GM21528 (cell line): ENCODE results near the gene PELI3.
"Not testable (repeated sequence)": the region's sequence is repeated elsewhere in the genome, so short reads cannot be mapped to it uniquely, and the experiment has no call there.

ENCODE experiments used
- ATAC-seq: cut with Tn5 transposase; IDR thresholded peaks from one replicate; pipeline ENCODE4 v1.9.1; 2021; ENCODE audit warnings: mild to moderate bottlenecking, moderate library complexity; ENCODE audit not compliant: unreplicated experiment, low FRiP score

Gene PELI3

GRCh38 chr11:66466225-66467033 is at the start of gene PELI3:
PELI3 (plus strand) TSS chr11:66466905; CDS start chr11:66468129, 1,224 bp downstream.
- peak; percentile 74 for ATAC-seq

GRCh38 chr11:66417000-66417399 is 49.7 kb upstream of the PELI3 start:
- ATAC-seq = no peak

GRCh38 chr11:66418168-66418985 is 48.3 kb upstream of the PELI3 start:
- ATAC-seq = no peak

- ATAC-seq = no peak
Observed at GRCh38 chr11:66418986-66419308, 47.8 kb upstream of the PELI3 start.

- ATAC-seq = no peak
Observed at GRCh38 chr11:66419825-66420224, 46.9 kb upstream of the PELI3 start.

- no peak for ATAC-seq
Observed at GRCh38 chr11:66420671-66421476, 45.8 kb upstream of the PELI3 start, which contains the start of gene NPAS4. NPAS4 (plus strand) TSS chr11:66421035; CDS start chr11:66421180, 145 bp downstream.

- ATAC-seq = no peak
Observed at GRCh38 chr11:66421492-66422205, 45.1 kb upstream of the PELI3 start.

GRCh38 chr11:66426314-66426713 is 40.4 kb upstream of the PELI3 start:
- ATAC-seq = no peak

- ATAC-seq = no peak
Observed at GRCh38 chr11:66428933-66429332, 37.8 kb upstream of the PELI3 start.

- no peak for ATAC-seq
Observed at GRCh38 chr11:66429983-66430602, 36.6 kb upstream of the PELI3 start.

- ATAC-seq = not testable (repeated sequence)
Observed at GRCh38 chr11:66431287-66431686, 35.4 kb upstream of the PELI3 start.

GRCh38 chr11:66431871-66432329 is 34.8 kb upstream of the PELI3 start:
- not testable (repeated sequence) for ATAC-seq

- ATAC-seq = no peak
Observed at GRCh38 chr11:66432597-66432996, 34.1 kb upstream of the PELI3 start.

GRCh38 chr11:66437979-66438503 is 28.7 kb upstream of the PELI3 start:
- no peak for ATAC-seq

GRCh38 chr11:66438504-66439466 is 27.9 kb upstream of the PELI3 start, which contains the start of gene MRPL11:
MRPL11 (minus strand) TSS chr11:66438848; CDS start chr11:66438754, 94 bp downstream.
- ATAC-seq = peak; percentile 90

GRCh38 chr11:66440101-66440939 is 26.4 kb upstream of the PELI3 start:
- not testable (repeated sequence) for ATAC-seq

GRCh38 chr11:66440940-66441282 is 25.8 kb upstream of the PELI3 start:
- not testable (repeated sequence) for ATAC-seq
